Mucosa of descending colon (tissue), 3 donors: ENCODE measurements around the gene SSTR3. TPM values are rescaled to one million over a fixed set of nuclear protein-coding genes. Genes with fewer than 3 reads are reported as not detected.
A peak's percentile ranks its signal among the peaks of the same experiment; 100 is the strongest.
"Not testable (repeated sequence)": the region's sequence is repeated elsewhere in the genome, so short reads cannot be mapped to it uniquely, and the experiment has no call there.

Experiments used
- ATAC-seq: fragments of 200-7000 bp; cut with Tn5 transposase; one replicate; pipeline ENCODE4 v1.9.1; 2020; ENCODE audit warnings: mild to moderate bottlenecking, moderate library complexity
- DNase-seq, 3 donors: peaks; one replicate each; pipeline ENCODE4 v3.0.0-alpha.2; 2020
- H3K36me3 ChIP-seq: fragments of 200-600 bp; one replicate; pipeline ENCODE4 v1.8.0; 2021; ENCODE audit warnings: low read depth, mild to moderate bottlenecking
- H3K4me1 ChIP-seq: fragments of 200-600 bp; one replicate; pipeline ENCODE4 v1.8.0; 2021; ENCODE audit warnings: low read depth, mild to moderate bottlenecking
- H3K4me3 ChIP-seq: fragments of 200-600 bp; one replicate; pipeline ENCODE4 v1.8.0; 2021; ENCODE audit warnings: mild to moderate bottlenecking
- H3K9me3 ChIP-seq: fragments of 200-600 bp; one replicate; pipeline ENCODE4 v1.8.0; 2021; ENCODE audit warnings: mild to moderate bottlenecking
- intact Hi-C, 2 donors: fragments of 100-400 bp; cut with DNase I in 1 of 2; cut with micrococcal nuclease in 1 of 2; formaldehyde crosslinking; loops; one replicate each; pipeline versions ENCODE4 v1.11.0 to v1.11.1; 2022; cut with DNase I, micrococcal nuclease
- total RNA-seq, 3 donors: library from RNA; stranded (reverse); fragmentation: NEBNext Ultra II Directional in 2 of 3; extraction: Animal tissue kit (Norgen Biotek cat#: 25700) in 2 of 3; gene quantifications; one replicate each; pipeline versions ENCODE4 v1.2.1 to v1.2.4, GENCODE V29; 2021 to 2023
- TF ChIP-seq, protein P1 (sequence below): fragments of 200-600 bp; IDR thresholded peaks from one replicate; pipeline ENCODE4 v1.8.0; 2022; ENCODE audit warnings: antibody characterized with exemption, mild to moderate bottlenecking
- donor health status: DM: no; HTN: no; CAD: no; lungs with moderate emphysema.
- donor health status: DM: no; HTN: no; CAD: no.
- donor health status: DM: no; HTN: yes; CAD: no.

Gene SSTR3
- total RNA-seq, 3 donors from 2014 or later = 0.09 to 0.10 TPM; not detected in 1

DNA sequence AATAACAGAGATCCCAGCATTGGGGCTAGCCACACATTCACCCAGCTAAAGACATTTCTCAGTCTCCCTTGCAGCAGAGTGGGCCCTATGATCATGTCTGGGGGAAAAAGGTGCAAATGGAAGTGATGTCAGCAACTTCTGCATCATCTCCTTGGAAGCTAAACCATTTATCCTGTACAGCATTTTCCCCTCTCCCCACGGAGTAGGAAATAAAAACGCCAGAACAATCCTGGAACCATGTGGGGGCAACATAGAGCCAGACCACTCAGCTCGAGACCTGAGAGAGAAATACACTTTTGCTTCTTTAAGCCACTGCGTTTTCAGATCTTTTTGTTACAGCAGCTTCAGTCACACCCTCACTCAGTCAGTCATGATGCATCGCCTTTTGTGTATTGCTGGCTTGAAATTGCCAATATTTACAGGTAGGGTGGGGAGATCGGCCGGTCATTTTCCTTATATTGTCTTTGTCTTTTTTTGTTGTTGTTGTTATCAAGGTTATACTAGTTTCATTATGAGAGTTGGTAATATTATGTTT, 40.9 kb upstream of the SSTR3 start:
- Histone ChIP-seq H3K4me1 (no peaks in the 10 kb centered on the region), H3K9me3 (no peaks in the 10 kb centered on the region), H3K4me3 (no peak overlapping the region), H3K36me3 (no peaks in the 10 kb centered on the region)
- DNase-seq = no peak
- intact Hi-C loops = no loop called here
- no peak for ATAC-seq
- TF ChIP-seq, protein P1, sequence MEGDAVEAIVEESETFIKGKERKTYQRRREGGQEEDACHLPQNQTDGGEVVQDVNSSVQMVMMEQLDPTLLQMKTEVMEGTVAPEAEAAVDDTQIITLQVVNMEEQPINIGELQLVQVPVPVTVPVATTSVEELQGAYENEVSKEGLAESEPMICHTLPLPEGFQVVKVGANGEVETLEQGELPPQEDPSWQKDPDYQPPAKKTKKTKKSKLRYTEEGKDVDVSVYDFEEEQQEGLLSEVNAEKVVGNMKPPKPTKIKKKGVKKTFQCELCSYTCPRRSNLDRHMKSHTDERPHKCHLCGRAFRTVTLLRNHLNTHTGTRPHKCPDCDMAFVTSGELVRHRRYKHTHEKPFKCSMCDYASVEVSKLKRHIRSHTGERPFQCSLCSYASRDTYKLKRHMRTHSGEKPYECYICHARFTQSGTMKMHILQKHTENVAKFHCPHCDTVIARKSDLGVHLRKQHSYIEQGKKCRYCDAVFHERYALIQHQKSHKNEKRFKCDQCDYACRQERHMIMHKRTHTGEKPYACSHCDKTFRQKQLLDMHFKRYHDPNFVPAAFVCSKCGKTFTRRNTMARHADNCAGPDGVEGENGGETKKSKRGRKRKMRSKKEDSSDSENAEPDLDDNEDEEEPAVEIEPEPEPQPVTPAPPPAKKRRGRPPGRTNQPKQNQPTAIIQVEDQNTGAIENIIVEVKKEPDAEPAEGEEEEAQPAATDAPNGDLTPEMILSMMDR = no peak

DNA sequence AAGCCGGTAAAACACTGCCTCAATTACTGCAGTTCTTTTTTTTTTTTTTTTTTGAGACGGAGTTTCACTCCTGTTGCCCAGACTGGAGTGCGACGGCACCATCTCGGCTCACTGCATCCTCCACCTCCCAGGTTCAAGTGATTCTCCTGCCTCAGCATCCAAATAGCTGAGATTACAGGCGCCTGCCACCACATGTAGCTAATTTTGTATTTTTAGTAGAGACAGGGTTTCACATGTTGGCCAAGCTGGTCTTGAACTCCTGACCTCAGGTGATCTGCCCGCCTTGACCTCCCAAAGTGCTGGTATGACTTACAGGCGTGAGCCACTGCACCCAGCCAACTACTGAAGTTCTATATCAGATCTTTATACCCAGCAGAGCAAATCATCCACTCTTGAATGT, 39.6 kb upstream of the SSTR3 start:
- H3K4me3 ChIP-seq, H3K9me3 ChIP-seq, ATAC-seq, H3K36me3 ChIP-seq, H3K4me1 ChIP-seq, intact Hi-C loops: not testable (repeated sequence)
- DNase-seq = peak in 2 of 3 donors; percentile 8 to 9

DNA sequence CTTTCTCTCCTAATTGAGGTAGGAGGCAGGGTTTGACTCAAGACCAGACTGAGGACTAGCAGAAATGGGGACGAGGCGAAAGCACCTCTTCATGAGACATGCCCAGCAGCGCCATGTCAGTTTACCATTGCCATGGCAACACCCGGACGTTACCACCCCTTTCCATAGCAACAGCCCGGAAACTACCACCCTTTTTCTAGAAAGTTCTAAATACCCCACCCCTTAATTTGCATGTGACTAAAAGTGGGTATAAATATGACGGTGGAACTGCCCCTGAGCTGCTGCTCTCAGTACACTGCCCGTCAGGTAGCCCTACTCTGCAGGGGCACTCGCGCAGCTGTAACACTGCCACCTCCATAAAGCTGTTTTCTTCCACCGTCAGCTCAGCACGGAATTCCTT, 37.7 kb upstream of the SSTR3 start:
- no peak for ATAC-seq
- Histone ChIP-seq H3K4me3 (no peak overlapping the region), H3K36me3 (no peaks in the 10 kb centered on the region), H3K9me3 (no peaks in the 10 kb centered on the region), H3K4me1 (no peaks in the 10 kb centered on the region)
- TF ChIP-seq, protein P1 = no peak
- intact Hi-C loops = no loop called here
- DNase-seq = no peak

DNA sequence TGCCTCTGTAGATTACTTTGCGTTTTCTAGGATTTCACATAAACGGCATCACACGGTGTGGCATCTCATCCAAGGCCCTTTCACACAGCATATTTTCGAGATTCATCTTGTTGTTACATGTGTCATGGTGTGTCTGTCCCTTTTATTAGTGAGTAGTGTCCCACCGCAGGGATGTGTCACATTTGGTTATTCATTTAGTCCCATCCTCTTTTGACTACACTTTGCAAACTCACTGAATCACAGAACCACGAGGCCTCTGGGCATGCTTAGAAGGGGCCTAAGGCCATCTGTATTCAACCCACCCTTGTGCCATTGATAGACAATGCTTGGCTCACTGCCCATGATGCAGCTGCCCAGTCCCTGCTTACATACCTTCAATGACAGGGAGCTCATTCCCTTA, 36.0 kb upstream of the SSTR3 start:
- no peak for ATAC-seq
- intact Hi-C loops = no loop called here
- DNase-seq = peak in 2 of 3 donors; percentile 2 to 5
- H3K4me3 ChIP-seq = no peak overlapping the region
- peaks cover 6% of the 10 kb centered on the region for H3K4me1 ChIP-seq
- no peaks in the 10 kb centered on the region for H3K9me3 ChIP-seq
- TF ChIP-seq, protein P1 = no peak
- H3K36me3 ChIP-seq = no peaks in the 10 kb centered on the region

DNA sequence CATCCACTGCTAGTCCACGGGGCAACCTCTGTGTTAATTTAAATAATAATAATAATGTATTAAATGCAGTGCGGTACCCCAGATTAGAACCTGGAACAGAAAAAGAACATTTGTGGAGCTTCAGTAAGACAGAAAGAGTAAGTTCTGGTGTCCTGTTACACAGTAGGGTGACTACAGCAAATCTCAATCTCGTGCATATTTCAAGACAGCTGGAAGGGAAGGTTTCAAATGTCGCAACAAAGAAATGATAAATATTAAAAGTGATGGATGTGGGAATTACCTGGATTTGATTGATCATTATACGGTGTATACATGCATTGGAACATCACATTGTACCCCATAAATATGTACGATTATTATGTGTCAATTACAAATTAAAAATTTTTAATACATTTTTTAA, 33.5 kb upstream of the SSTR3 start:
- Histone ChIP-seq H3K36me3 (no peaks in the 10 kb centered on the region), H3K4me1 (peaks cover 6% of the 10 kb centered on the region)
- no peak for ATAC-seq

DNA sequence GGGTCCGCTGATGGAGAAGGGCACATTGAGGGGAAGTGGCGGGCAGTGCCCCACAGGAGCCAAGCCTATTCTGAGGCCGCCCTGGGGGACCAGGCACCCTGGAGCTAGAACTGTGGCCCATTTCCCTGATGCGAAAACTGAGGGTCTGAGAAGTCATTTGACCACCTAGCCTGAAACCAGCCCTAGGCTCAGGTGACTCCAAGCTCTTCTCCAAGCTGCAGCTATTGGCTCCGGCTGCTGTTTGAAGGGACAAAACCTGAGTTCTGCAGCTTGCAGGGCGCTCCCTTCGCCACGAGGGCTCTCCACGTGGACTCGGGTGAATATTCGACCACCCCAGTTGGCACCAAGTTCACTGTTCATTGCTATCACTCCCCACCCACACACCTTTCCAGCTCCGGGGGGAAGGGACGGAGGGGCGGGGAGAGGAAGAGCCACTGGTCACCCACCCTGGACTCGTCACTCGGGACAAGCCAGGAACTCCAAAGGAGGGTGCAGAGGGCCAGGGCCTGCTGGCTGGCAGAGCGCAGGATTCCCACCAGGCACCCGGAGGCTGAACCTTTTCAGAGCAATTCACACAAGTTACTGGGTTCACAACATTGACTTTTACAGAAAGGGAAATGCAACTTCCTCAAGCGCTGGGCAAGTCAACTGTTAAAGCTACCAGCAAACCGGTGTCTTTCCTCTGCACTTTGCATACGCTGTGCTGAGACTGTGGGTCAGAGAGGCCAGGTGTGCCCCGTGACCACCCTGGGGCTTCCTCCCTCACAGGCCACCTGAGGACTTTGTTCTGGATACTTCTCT, 32.8 kb upstream of the SSTR3 start:
- TF ChIP-seq, protein P1 = no peak
- peaks cover 6% of the 10 kb centered on the region for H3K4me1 ChIP-seq
- no peak overlapping the region for H3K4me3 ChIP-seq
- DNase-seq (peak in 2 of 3 donors; percentile 25 to 67), ATAC-seq (peak; percentile 11)
- no peaks in the 10 kb centered on the region for H3K36me3 ChIP-seq
- no peaks in the 10 kb centered on the region for H3K9me3 ChIP-seq
- intact Hi-C loops = no loop called here

More for the DNA sequence above, 33.5 kb upstream of the SSTR3 start:
- TF ChIP-seq, protein P1 = no peak
- Histone ChIP-seq H3K9me3 (no peaks in the 10 kb centered on the region), H3K4me3 (no peak overlapping the region)
- intact Hi-C loops = no loop called here
- no peak for DNase-seq
